Measurements from ENCODE around the gene RNF14.
A peak's percentile ranks its signal among the peaks of the same experiment; 100 is the strongest.

RNF14 gene

DNA sequence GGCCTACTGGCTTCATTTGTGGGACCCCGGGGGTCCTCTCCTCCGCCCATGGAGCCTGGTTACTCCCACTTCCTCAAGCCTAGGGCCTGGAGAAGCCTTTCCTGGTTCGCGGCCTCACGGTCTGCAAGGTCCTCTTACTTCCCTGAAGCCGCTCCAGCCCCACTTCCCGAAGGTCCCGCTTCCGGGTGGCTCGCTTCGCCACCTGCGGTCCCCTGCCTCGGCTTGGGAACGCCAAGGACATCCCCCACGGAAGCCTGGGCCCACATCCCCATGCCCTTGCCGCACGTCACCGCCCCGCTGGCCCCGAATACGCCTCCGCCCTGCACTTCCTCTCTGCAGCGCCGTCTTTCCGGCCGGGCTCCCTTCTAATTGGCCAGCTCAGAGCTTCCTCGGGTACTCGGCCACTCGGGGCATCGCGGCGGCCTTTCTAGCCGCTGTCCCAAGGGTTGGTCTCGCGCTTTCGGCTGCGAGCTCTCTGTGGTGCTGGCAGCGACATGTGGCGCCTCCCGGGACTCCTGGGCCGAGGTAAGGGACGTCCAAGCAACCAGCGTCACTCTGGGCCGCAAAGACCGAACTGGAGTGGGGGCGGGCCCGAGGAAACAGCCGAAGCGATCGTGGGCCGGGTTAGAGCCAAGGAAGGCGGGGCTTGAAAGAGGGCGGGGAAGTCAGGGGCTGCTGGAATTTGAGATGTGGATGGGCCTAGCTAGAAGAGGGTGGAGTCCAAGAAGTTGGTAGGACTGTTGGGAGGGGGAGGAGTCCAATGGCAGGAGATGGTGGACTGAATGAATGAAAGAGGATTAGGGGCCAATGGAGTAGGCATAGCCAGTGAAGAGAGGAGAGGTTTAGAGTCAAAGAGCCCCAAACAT, 45.2 kb upstream of the RNF14 start, which contains the start of gene DELE1:
Gene DELE1 (plus strand): TSS at position 424 of the 866 bp plus-strand sequence. CDS start 71 bp downstream, at position 495.
- H2AK5ac ChIP-seq (ENCODE audit: low read length), result peak within 1 kb of the TSS; percentile 48
- peak within 1 kb of the TSS; percentile 77 for H2BK5ac ChIP-seq (ENCODE audit: low read length)
- peaks cover 6% of the 10 kb centered on the region for H3K36me3 ChIP-seq (ENCODE audit: control insufficient read depth, insufficient read depth, low read length)
- H3K56ac ChIP-seq (ENCODE audit: low read length), result peak within 1 kb of the TSS; percentile 93
- WGBS (ENCODE audit: extremely low coverage, insufficient coverage, low lambda C conversion rate), result no CpG with 5 or more reads among the region's 53 CpGs
- peaks cover 13% of the 10 kb centered on the region for H3K79me1 ChIP-seq (ENCODE audit: low read length)
- H3K23ac ChIP-seq (ENCODE audit: low read length), result peak within 1 kb of the TSS; percentile 83
- no peak within 1 kb of the TSS for H4K5ac ChIP-seq (ENCODE audit: low read length)
- H3K4me3 ChIP-seq (ENCODE audit: low read length), result peak within 1 kb of the TSS; percentile 90
- H3K9ac ChIP-seq (ENCODE audit: low read length), result peak within 1 kb of the TSS; percentile 94
- H3K27me3 ChIP-seq (ENCODE audit: insufficient read depth, low read length, poor library complexity), result no peaks in the 10 kb centered on the region
- H3K4me1 ChIP-seq (ENCODE audit: control insufficient read depth, low read depth, low read length), result peaks cover 4% of the 10 kb centered on the region
- H3K18ac ChIP-seq (ENCODE audit: low read length), result peak within 1 kb of the TSS; percentile 91
- DNase-seq, result peak; percentile 98
- peak within 1 kb of the TSS; percentile 77 for H3K4me2 ChIP-seq (ENCODE audit: low read length)
- peak within 1 kb of the TSS; percentile 17 for H4K8ac ChIP-seq (ENCODE audit: low read depth, low read length)
- H2BK120ac ChIP-seq (ENCODE audit: low read depth, low read length), result no peak within 1 kb of the TSS
- H3K79me2 ChIP-seq (ENCODE audit: control insufficient read depth, insufficient read depth, low read length), result peaks cover 2% of the 10 kb centered on the region
- peak within 1 kb of the TSS; percentile 95 for H3K4ac ChIP-seq (ENCODE audit: low read depth, low read length)
- H2BK15ac ChIP-seq (replicated peaks; ENCODE audit: low read depth), result no peak within 1 kb of the TSS
- H3K27ac ChIP-seq (ENCODE audit: low read depth, low read length), result peak within 1 kb of the TSS; percentile 97

DNA sequence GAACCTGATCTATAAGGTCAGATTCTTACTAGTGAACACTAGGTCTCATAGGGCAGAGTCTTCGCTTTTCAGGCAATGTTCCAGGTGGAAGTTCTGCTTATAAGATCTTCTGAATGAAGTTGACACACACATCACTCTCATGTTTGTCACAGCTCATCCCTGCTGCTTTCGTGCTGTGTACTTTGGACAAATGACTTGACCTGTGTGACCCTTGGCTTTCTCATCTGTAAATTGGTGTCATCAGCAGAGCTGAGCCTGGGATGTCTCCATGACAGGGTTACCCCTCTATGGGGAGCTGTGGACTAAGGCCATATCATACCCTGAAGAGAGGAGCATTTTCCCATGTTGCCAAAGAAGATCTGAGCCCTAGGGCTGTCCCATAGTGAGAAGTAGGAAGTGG, 42.5 kb upstream of the RNF14 start:
- Histone ChIP-seq H3K9ac (ENCODE audit: low read length) (no peak overlapping the region), H3K79me1 (ENCODE audit: low read length) (peaks cover 13% of the 10 kb centered on the region), H2AK5ac (ENCODE audit: low read length) (no peak overlapping the region), H3K4me3 (ENCODE audit: low read length) (no peak overlapping the region), H2BK5ac (ENCODE audit: low read length) (no peak overlapping the region), H3K27me3 (ENCODE audit: insufficient read depth, low read length, poor library complexity) (no peaks in the 10 kb centered on the region), H4K5ac (ENCODE audit: low read length) (no peak overlapping the region), H3K18ac (ENCODE audit: low read length) (no peak overlapping the region), H3K4me1 (ENCODE audit: control insufficient read depth, low read depth, low read length) (peaks cover 4% of the 10 kb centered on the region), H4K8ac (ENCODE audit: low read depth, low read length) (no peak overlapping the region), H2BK15ac (replicated peaks; ENCODE audit: low read depth) (no peak overlapping the region), H2BK120ac (ENCODE audit: low read depth, low read length) (no peak overlapping the region), H3K4me2 (ENCODE audit: low read length) (no peak overlapping the region), H3K79me2 (ENCODE audit: control insufficient read depth, insufficient read depth, low read length) (peaks cover 2% of the 10 kb centered on the region), H3K27ac (ENCODE audit: low read depth, low read length) (no peak overlapping the region), H3K36me3 (ENCODE audit: control insufficient read depth, insufficient read depth, low read length) (peaks cover 22% of the 10 kb centered on the region), H3K4ac (ENCODE audit: low read depth, low read length) (no peak overlapping the region), H3K23ac (ENCODE audit: low read length) (no peak overlapping the region), H3K56ac (ENCODE audit: low read length) (no peak overlapping the region)
- WGBS (ENCODE audit: extremely low coverage, insufficient coverage, low lambda C conversion rate), result no CpG with 5 or more reads among the region's 2 CpGs
- no peak for DNase-seq

DNA sequence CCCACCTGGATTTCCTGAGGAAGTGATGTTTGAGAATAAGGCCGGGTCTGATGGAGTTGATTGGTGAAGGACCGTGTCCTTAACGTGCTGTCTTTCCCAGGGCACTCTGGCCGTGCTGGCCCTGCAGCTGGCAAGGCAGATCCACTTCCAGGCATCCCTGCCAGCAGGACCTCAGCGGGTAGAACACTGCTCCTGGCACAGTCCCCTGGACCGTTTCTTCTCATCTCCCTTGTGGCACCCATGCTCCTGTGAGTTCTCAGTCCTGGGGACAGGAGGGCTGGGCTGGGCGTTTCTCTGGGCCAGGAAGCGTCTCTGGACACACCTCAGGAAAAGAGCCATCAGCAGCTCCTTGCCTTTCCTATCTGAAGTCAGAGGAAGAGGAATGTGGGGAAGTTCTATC, 40.9 kb upstream of the RNF14 start:
- Histone ChIP-seq H3K36me3 (ENCODE audit: control insufficient read depth, insufficient read depth, low read length) (peaks cover 26% of the 10 kb centered on the region), H2BK120ac (ENCODE audit: low read depth, low read length) (no peak overlapping the region), H3K56ac (ENCODE audit: low read length) (no peak overlapping the region), H4K5ac (ENCODE audit: low read length) (no peak overlapping the region), H3K4me1 (ENCODE audit: control insufficient read depth, low read depth, low read length) (peaks cover 4% of the 10 kb centered on the region), H3K4me3 (ENCODE audit: low read length) (no peak overlapping the region), H2BK15ac (replicated peaks; ENCODE audit: low read depth) (no peak overlapping the region), H2AK5ac (ENCODE audit: low read length) (no peak overlapping the region), H3K27me3 (ENCODE audit: insufficient read depth, low read length, poor library complexity) (no peaks in the 10 kb centered on the region), H3K27ac (ENCODE audit: low read depth, low read length) (no peak overlapping the region), H3K4me2 (ENCODE audit: low read length) (no peak overlapping the region), H3K4ac (ENCODE audit: low read depth, low read length) (no peak overlapping the region), H2BK5ac (ENCODE audit: low read length) (no peak overlapping the region), H3K9ac (ENCODE audit: low read length) (no peak overlapping the region), H3K79me1 (ENCODE audit: low read length) (peaks cover 12% of the 10 kb centered on the region), H3K23ac (ENCODE audit: low read length) (no peak overlapping the region), H3K79me2 (ENCODE audit: control insufficient read depth, insufficient read depth, low read length) (peaks cover 2% of the 10 kb centered on the region), H3K18ac (ENCODE audit: low read length) (no peak overlapping the region), H4K8ac (ENCODE audit: low read depth, low read length) (no peak overlapping the region)
- WGBS (ENCODE audit: extremely low coverage, insufficient coverage, low lambda C conversion rate), result no CpG with 5 or more reads among the region's 8 CpGs
- DNase-seq, result no peak

DNA sequence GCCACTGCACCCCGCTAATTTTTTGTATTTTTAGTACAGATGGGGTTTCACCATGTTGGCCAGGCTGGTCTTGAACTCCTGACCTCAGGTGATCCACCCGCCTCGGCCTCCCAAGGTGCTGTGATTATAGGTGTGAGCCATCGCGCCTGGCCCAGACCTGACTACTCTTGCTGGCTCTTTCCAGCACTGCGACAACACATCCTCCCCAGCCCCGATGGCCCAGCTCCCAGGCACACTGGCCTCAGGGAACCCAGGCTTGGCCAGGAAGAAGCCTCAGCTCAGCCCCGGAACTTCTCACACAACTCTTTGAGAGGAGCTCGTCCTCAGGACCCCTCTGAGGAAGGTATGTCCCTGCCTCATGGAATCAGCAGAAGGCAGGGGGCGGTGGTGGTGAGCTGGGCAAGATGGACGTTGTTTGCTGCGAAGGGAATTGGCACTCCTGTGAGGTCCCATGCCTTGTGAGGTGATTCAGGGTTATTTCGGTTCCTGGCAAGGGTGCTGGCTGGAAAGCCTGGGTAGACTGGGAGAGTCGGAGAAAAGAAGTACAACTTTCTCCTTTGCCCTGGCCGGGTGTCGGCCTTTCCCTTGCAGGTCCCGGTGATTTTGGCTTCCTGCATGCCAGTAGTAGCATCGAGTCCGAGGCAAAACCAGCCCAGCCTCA, 39.4 kb upstream of the RNF14 start:
- Histone ChIP-seq H3K4me3 (ENCODE audit: low read length) (no peak overlapping the region), H4K8ac (ENCODE audit: low read depth, low read length) (no peak overlapping the region), H2BK15ac (replicated peaks; ENCODE audit: low read depth) (no peak overlapping the region), H3K79me1 (ENCODE audit: low read length) (peaks cover 7% of the 10 kb centered on the region), H3K9ac (ENCODE audit: low read length) (no peak overlapping the region), H3K79me2 (ENCODE audit: control insufficient read depth, insufficient read depth, low read length) (peaks cover under 1% of the 10 kb centered on the region), H3K4me2 (ENCODE audit: low read length) (no peak overlapping the region), H4K5ac (ENCODE audit: low read length) (no peak overlapping the region), H3K23ac (ENCODE audit: low read length) (no peak overlapping the region), H2AK5ac (ENCODE audit: low read length) (no peak overlapping the region), H3K27ac (ENCODE audit: low read depth, low read length) (no peak overlapping the region), H2BK5ac (ENCODE audit: low read length) (no peak overlapping the region), H3K4me1 (ENCODE audit: control insufficient read depth, low read depth, low read length) (no peaks in the 10 kb centered on the region), H3K18ac (ENCODE audit: low read length) (no peak overlapping the region), H3K27me3 (ENCODE audit: insufficient read depth, low read length, poor library complexity) (no peaks in the 10 kb centered on the region), H3K36me3 (ENCODE audit: control insufficient read depth, insufficient read depth, low read length) (peaks cover 32% of the 10 kb centered on the region), H3K56ac (ENCODE audit: low read length) (no peak overlapping the region), H2BK120ac (ENCODE audit: low read depth, low read length) (no peak overlapping the region), H3K4ac (ENCODE audit: low read depth, low read length) (no peak overlapping the region)
- DNase-seq, result no peak
- no CpG with 5 or more reads among the region's 19 CpGs for WGBS (ENCODE audit: extremely low coverage, insufficient coverage, low lambda C conversion rate)

DNA sequence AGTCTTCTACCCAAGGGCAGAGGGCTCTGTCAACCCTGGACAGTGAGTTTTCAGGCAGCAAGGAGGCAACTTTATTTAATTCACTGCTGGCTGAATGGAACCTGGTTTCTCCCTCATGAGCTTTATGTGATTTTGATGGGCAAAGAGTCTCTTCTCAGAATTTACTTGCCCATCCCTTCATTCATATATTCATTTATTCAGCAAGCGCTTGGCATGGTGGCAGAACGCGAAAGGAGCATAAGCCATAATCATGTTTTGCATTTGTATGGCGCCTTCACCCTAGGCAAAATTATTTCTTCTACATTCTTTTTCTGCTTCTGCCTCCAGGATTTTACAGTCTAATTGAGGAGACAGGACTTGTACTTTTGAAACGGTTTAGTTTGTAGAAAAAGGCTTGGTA, 37.2 kb upstream of the RNF14 start:
- Histone ChIP-seq H2BK120ac (ENCODE audit: low read depth, low read length) (no peak overlapping the region), H3K4me1 (ENCODE audit: control insufficient read depth, low read depth, low read length) (no peaks in the 10 kb centered on the region), H3K18ac (ENCODE audit: low read length) (no peak overlapping the region), H4K8ac (ENCODE audit: low read depth, low read length) (no peak overlapping the region), H2AK5ac (ENCODE audit: low read length) (no peak overlapping the region), H3K23ac (ENCODE audit: low read length) (no peak overlapping the region), H3K27me3 (ENCODE audit: insufficient read depth, low read length, poor library complexity) (no peaks in the 10 kb centered on the region), H3K4me2 (ENCODE audit: low read length) (no peak overlapping the region), H2BK15ac (replicated peaks; ENCODE audit: low read depth) (no peak overlapping the region), H3K79me1 (ENCODE audit: low read length) (peaks cover 1% of the 10 kb centered on the region), H4K5ac (ENCODE audit: low read length) (no peak overlapping the region), H3K9ac (ENCODE audit: low read length) (no peak overlapping the region), H3K36me3 (ENCODE audit: control insufficient read depth, insufficient read depth, low read length) (peaks cover 33% of the 10 kb centered on the region), H3K79me2 (ENCODE audit: control insufficient read depth, insufficient read depth, low read length) (no peaks in the 10 kb centered on the region), H3K4ac (ENCODE audit: low read depth, low read length) (no peak overlapping the region), H2BK5ac (ENCODE audit: low read length) (no peak overlapping the region), H3K4me3 (ENCODE audit: low read length) (no peak overlapping the region), H3K27ac (ENCODE audit: low read depth, low read length) (no peak overlapping the region), H3K56ac (ENCODE audit: low read length) (no peak overlapping the region)
- DNase-seq, result no peak
- no CpG with 5 or more reads among the region's 5 CpGs for WGBS (ENCODE audit: extremely low coverage, insufficient coverage, low lambda C conversion rate)

Data from mesendoderm (in vitro differentiated cells).